NT2/D1 (cell line): ENCODE measurements around the gene CATSPER4.

Experiments
- YY1 ChIP-seq: IDR thresholded peaks from 2 replicates; pipeline ENCODE4 v1.6.1; 2011; ENCODE audit not compliant: insufficient read length, insufficient read depth
- ZNF274 ChIP-seq: IDR thresholded peaks from 2 replicates; pipeline ENCODE4 v1.6.1; 2011; ENCODE audit warnings: mild to moderate bottlenecking, low read depth, low read length

- no peak for TF ChIP-seq ZNF274
- no peak for TF ChIP-seq YY1
These were observed 5.5 kb upstream of the CATSPER4 start for GRCh38 chr1:26184883-26185282.
